HG03378 (cell line): Measurements from ENCODE around the gene HDAC9.
A peak's percentile ranks its signal among the peaks of the same experiment; 100 is the strongest.

Experiments used
- ATAC-seq: cut with Tn5 transposase; IDR thresholded peaks from one replicate; pipeline ENCODE4 v1.9.1; 2021; ENCODE audit warnings: mild to moderate bottlenecking, moderate library complexity; ENCODE audit not compliant: unreplicated experiment

Gene HDAC9

GRCh38 chr7:18495412-18496340 is at the start of gene HDAC9:
Gene HDAC9, plus strand, starts transcription at chr7:18495749. Its CDS starts 554 bp downstream, at chr7:18496303.
- ATAC-seq: peak; percentile 89

GRCh38 chr7:18445916-18446520 is 49.5 kb upstream of the HDAC9 start:
- no peak for ATAC-seq

GRCh38 chr7:18450019-18450418 is 45.5 kb upstream of the HDAC9 start:
- ATAC-seq: no peak

- ATAC-seq: no peak
These were observed 39.9 kb upstream of the HDAC9 start for GRCh38 chr7:18455606-18456005.

- ATAC-seq: no peak
These were observed 37.7 kb upstream of the HDAC9 start for GRCh38 chr7:18457832-18458231.

- peak; percentile 51 for ATAC-seq
These were observed 36.7 kb upstream of the HDAC9 start for GRCh38 chr7:18458830-18459229.

- no peak for ATAC-seq
These were observed 35.9 kb upstream of the HDAC9 start for GRCh38 chr7:18459484-18460245.

GRCh38 chr7:18461785-18462467 is 33.6 kb upstream of the HDAC9 start:
- peak; percentile 53 for ATAC-seq

GRCh38 chr7:18464830-18465229 is 30.7 kb upstream of the HDAC9 start:
- no peak for ATAC-seq

GRCh38 chr7:18467011-18467410 is 28.5 kb upstream of the HDAC9 start:
- no peak for ATAC-seq

- ATAC-seq: no peak
These were observed 26.8 kb upstream of the HDAC9 start for GRCh38 chr7:18468795-18469194.

GRCh38 chr7:18469316-18469715 is 26.2 kb upstream of the HDAC9 start:
- no peak for ATAC-seq

- no peak for ATAC-seq
These were observed 23.9 kb upstream of the HDAC9 start for GRCh38 chr7:18471476-18472160.

- ATAC-seq: no peak
These were observed 23.4 kb upstream of the HDAC9 start for GRCh38 chr7:18472161-18472483.

- ATAC-seq: no peak
These were observed 22.4 kb upstream of the HDAC9 start for GRCh38 chr7:18473119-18473518.

GRCh38 chr7:18474944-18475343 is 20.6 kb upstream of the HDAC9 start:
- no peak for ATAC-seq

- no peak for ATAC-seq
These were observed 20.1 kb upstream of the HDAC9 start for GRCh38 chr7:18475488-18475887.

- no peak for ATAC-seq
These were observed 13.8 kb upstream of the HDAC9 start for GRCh38 chr7:18481776-18482175.

GRCh38 chr7:18488049-18488448 is 7.5 kb upstream of the HDAC9 start:
- ATAC-seq: no peak

- no peak for ATAC-seq
These were observed 5.9 kb upstream of the HDAC9 start for GRCh38 chr7:18489624-18490023.
